Left ventricle myocardium superior (tissue), 1 donor: ENCODE data around the gene CFAP97D2. TPM values are rescaled to one million over a fixed set of nuclear protein-coding genes. Genes with fewer than 3 reads are reported as not detected.
"Not testable (repeated sequence)": the region's sequence is repeated elsewhere in the genome, so short reads cannot be mapped to it uniquely, and the experiment has no call there.

Experiments used
- ATAC-seq: fragments of 200-7000 bp; cut with Tn5 transposase; one replicate; pipeline ENCODE4 v1.9.1; 2020; ENCODE audit warnings: mild to moderate bottlenecking, moderate library complexity
- DNase-seq: peaks from one replicate; pipeline ENCODE4 v3.0.0-alpha.2; 2020
- intact Hi-C: fragments of 100-400 bp; cut with micrococcal nuclease; formaldehyde crosslinking; loops from one replicate; pipeline ENCODE4 v1.11.0; 2022
- long read RNA-seq: library from polyadenylated mRNA; unstranded; transcript quantifications from one replicate; pipeline ENCODE4 v2.0.0, GENCODE V29; 2021
- total RNA-seq: library from RNA; stranded (reverse); fragmentation: NEBNext Ultra II Directional; extraction: Animal tissue kit (Norgen Biotek cat#: 25700); gene quantifications from one replicate; pipeline ENCODE4 v1.2.1, GENCODE V29; 2021
- donor health status: DM: no; HTN: yes; CAD: no; lungs with severe emphysema.

The CFAP97D2 gene
- not detected for total RNA-seq
- long read RNA-seq = 0 reads

GRCh38 chr13:114179087-114179658, at the start of gene CFAP97D2:
TSS of gene CFAP97D2 (plus strand) at chr13:114179257. CDS start at chr13:114179331, 74 bp downstream.
- intact Hi-C loops = no loop called here
- DNase-seq (no peak), ATAC-seq (no peak)

GRCh38 chr13:114129649-114130062, 49.4 kb upstream of the CFAP97D2 start:
- intact Hi-C loops = no loop called here
- DNase-seq = no peak
- ATAC-seq = no peak

DNA sequence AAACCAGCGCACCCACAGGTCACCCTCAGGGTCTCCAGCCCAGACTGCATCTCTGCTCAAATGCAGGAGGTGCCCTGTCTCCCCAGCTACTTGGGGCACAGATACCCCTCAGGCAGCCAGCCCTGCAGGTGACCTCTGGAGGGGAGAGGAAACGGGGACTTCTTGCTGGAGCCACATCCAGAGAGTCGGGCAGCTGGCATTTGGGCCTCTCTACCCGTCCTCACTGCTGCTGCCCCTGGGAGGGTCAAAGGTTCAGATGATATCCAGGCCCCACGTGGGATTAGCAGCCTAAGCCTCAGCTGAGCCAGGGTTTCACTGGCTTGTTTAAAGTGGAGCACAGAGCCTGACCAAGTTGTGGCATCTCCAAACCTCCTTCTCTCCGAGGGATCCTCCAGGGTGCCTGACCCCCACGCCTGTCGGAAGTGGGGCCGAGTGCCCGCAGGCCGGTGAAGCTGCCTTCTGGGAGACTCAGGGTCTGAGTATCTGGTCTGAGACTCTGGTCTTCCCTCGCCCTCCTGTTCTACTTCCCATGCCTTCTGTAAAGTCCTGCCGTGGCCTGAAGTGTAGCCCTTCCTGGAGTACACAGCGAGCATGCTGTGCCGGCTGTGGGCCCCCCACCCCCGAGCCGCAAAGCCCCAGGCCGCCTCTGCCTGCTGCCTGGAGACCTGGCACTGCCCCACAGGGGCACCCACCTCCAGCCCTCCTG, 48.8 kb upstream of the CFAP97D2 start:
- intact Hi-C loops = no loop called here

GRCh38 chr13:114130837-114131582, 48.0 kb upstream of the CFAP97D2 start:
- peak; percentile 47 for ATAC-seq
- DNase-seq = peak; percentile 71
- intact Hi-C loops = no loop called here

More for the DNA sequence above, 48.8 kb upstream of the CFAP97D2 start:
- DNase-seq = no peak
- ATAC-seq = no peak

GRCh38 chr13:114131583-114132418, 47.3 kb upstream of the CFAP97D2 start:
- peak; percentile 63 for DNase-seq
- peak; percentile 14 for ATAC-seq
- intact Hi-C loops = no loop called here

- DNase-seq = peak; percentile 91
- intact Hi-C loops = no loop called here
- ATAC-seq = peak; percentile 90
Measured at GRCh38 chr13:114132419-114133121, 46.5 kb upstream of the CFAP97D2 start, which contains the start of gene RASA3. TSS of gene RASA3 (minus strand) at chr13:114132623. CDS start at chr13:114132489, 134 bp downstream.

DNA sequence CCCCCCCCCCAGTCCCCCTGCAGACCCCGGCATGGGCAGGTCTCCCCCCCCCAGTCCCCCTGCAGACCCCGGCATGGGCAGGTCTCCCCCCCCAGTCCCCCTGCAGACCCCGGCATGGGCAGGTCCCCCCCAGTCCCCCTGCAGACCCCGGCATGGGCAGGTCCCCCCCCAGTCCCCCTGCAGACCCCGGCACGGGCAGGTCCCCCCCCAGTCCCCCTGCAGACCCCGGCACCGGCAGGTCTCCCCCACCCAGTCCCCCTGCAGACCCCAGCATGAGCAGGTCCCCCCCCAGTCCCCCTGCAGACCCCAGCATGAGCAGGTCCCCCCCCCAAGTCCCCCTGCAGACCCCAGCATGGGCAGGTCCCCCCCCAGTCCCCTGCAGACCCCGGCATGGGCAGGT, 45.9 kb upstream of the CFAP97D2 start:
- ATAC-seq, intact Hi-C loops, DNase-seq: not testable (repeated sequence)

DNA sequence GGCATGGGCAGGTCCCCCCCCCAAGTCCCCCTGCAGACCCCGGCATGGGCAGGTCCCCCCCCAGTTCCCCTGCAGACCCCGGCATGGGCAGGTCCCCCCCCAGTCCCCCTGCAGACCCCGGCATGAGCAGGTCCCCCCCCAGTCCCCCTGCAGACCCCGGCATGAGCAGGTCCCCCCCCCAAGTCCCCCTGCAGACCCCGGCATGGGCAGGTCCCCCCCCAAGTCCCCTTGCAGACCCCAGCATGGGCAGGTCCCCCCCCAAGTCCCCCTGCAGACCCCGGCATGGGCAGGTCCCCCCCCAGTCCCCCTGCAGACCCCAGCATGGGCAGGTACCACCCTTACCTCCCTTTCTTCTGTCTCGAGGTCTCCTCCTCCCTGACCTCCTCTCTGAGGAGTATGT, 45.5 kb upstream of the CFAP97D2 start:
- intact Hi-C loops, DNase-seq, ATAC-seq: not testable (repeated sequence)

- ATAC-seq (no peak), DNase-seq (no peak)
- intact Hi-C loops = no loop called here
Measured at GRCh38 chr13:114134111-114134943, 44.7 kb upstream of the CFAP97D2 start.

GRCh38 chr13:114134944-114135610, 44.0 kb upstream of the CFAP97D2 start:
- ATAC-seq = no peak
- DNase-seq = no peak
- intact Hi-C loops = no loop called here

GRCh38 chr13:114135731-114136171, 43.3 kb upstream of the CFAP97D2 start:
- DNase-seq (no peak), ATAC-seq (no peak)
- intact Hi-C loops = no loop called here

DNA sequence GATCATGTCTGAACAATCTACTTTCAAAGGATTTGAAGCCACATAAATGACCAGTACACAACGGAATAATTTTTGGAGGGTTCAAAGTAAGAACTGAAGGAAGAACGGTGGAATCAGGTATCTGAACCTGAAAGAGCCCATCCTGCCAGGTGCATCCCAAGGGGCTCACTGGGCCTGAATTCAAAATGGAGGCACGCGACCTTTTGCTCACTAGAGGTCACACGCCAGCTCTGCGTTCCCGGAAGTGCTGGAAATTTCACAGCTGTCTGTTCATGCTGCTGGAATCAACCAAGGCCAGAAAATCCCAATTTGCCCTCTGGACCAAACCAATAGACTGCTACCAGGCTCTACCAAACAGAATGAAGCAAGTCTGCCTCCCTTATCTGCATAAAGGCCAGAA, 42.5 kb upstream of the CFAP97D2 start:
- no peak for ATAC-seq
- intact Hi-C loops = no loop called here
- no peak for DNase-seq

DNA sequence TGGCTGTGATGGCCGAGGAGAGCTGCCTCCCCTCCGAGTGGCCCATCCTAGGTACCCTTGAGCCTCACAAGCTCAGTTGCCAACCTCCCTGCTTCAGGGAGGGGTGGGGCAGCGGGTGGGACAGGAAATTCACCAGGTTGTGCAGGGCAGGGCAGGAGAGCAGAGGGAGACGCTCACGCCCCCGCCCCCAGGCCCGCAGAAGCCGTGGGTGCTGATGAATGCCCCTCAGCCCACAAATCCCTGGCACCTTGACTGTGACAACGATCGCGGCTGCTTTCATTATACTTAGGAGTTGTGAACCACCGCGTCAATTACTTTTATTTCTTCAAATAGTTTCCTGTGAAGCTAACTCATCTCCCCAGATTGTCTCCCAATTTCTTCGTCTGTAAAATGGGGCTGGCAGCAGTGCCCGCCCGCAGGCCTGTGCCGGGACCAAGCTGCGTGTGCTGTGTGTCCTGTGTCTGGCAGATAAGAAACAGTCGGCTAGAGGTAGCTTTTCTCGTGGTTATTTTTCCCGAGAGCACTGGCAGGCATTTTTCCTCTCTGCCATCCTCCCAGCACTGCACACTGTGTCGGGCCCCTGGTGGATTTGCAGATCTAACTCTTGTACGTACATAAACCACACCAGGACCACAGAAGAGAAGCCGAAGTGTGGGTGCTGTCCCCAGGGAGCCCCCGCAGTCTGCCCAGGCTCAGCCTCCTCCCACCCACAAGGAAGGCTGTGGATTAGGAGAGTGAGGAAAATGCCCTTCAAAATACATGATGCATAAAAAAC, 38.7 kb upstream of the CFAP97D2 start:
- ATAC-seq = no peak
- intact Hi-C loops = no loop called here
- DNase-seq = no peak

DNA sequence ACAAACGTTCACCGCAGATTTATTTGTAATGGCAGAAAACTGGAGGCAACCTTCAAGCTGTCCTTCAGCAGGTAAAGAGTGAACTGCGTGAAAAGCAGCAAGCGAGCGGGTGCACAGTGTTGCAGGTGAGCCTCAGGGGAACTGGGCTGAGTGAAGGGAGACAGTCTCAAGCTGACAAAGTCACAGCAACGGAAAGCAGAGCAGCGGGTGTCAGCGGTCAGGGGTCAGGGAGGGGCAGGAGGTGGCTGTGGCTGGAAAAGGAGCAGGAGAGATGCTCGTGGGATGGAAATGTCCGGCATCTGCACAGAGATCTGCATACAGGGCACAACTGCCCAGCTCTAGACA, 38.2 kb upstream of the CFAP97D2 start:
- intact Hi-C loops = no loop called here
- DNase-seq = no peak
- ATAC-seq = no peak

DNA sequence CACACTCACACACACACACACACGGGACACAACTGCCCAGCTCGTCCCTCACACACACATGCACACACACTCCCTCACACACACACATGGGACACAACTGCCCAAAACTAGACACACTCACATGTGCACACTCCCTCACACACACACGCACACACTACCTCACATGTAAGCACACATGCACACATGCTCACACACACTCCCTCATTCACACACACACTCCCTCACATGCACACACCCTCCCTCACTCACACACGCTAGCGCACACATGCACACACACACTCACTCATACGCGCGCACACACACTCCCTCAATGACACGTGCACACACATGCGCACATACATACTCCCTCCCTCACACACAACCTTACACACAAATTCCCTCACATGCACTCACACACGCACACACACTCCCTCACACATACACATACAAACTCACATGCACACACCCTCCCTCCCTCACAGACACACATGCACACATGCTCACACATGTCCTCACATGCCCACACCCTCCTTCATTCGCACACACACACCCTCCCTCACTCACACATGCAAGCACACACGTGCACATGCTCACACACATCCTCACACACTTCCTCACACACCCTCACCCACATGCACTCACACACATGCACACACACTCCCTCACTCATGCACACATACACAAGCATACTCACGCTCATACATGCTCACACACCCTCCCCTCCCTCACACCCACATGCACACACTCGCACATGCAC, 37.6 kb upstream of the CFAP97D2 start:
- no peak for ATAC-seq
- intact Hi-C loops = no loop called here
- no peak for DNase-seq

GRCh38 chr13:114142137-114142550, 36.9 kb upstream of the CFAP97D2 start:
- no peak for ATAC-seq
- intact Hi-C loops = no loop called here
- no peak for DNase-seq
